Measurements from ENCODE around the gene UPK3A.

The UPK3A gene

GRCh38 chr22:45312856-45313255 lies 28.1 kb downstream of the UPK3A start:
- TF ChIP-seq POLR2AphosphoS5 (IDR thresholded peaks at IDR 0.05; ENCODE audit: low read depth, low read length) (no peak), FOXP2 (optimal IDR thresholded peaks at IDR 0.05; ENCODE audit: borderline replicate concordance, extremely low read depth, extremely low read length, insufficient read depth) (no peak), TAF1 (IDR thresholded peaks at IDR 0.05; ENCODE audit: borderline replicate concordance, insufficient read depth, low read length) (no peak), SIN3A (IDR thresholded peaks at IDR 0.05; ENCODE audit: borderline replicate concordance, insufficient read depth, low read length) (no peak)
- TF ChIP-seq, protein P1, sequence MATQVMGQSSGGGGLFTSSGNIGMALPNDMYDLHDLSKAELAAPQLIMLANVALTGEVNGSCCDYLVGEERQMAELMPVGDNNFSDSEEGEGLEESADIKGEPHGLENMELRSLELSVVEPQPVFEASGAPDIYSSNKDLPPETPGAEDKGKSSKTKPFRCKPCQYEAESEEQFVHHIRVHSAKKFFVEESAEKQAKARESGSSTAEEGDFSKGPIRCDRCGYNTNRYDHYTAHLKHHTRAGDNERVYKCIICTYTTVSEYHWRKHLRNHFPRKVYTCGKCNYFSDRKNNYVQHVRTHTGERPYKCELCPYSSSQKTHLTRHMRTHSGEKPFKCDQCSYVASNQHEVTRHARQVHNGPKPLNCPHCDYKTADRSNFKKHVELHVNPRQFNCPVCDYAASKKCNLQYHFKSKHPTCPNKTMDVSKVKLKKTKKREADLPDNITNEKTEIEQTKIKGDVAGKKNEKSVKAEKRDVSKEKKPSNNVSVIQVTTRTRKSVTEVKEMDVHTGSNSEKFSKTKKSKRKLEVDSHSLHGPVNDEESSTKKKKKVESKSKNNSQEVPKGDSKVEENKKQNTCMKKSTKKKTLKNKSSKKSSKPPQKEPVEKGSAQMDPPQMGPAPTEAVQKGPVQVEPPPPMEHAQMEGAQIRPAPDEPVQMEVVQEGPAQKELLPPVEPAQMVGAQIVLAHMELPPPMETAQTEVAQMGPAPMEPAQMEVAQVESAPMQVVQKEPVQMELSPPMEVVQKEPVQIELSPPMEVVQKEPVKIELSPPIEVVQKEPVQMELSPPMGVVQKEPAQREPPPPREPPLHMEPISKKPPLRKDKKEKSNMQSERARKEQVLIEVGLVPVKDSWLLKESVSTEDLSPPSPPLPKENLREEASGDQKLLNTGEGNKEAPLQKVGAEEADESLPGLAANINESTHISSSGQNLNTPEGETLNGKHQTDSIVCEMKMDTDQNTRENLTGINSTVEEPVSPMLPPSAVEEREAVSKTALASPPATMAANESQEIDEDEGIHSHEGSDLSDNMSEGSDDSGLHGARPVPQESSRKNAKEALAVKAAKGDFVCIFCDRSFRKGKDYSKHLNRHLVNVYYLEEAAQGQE (IDR thresholded peaks at IDR 0.05; ENCODE audit: insufficient read depth in 1 of 2, low read depth in 2 of 2, low read length in 2 of 2) = no peak

DNA sequence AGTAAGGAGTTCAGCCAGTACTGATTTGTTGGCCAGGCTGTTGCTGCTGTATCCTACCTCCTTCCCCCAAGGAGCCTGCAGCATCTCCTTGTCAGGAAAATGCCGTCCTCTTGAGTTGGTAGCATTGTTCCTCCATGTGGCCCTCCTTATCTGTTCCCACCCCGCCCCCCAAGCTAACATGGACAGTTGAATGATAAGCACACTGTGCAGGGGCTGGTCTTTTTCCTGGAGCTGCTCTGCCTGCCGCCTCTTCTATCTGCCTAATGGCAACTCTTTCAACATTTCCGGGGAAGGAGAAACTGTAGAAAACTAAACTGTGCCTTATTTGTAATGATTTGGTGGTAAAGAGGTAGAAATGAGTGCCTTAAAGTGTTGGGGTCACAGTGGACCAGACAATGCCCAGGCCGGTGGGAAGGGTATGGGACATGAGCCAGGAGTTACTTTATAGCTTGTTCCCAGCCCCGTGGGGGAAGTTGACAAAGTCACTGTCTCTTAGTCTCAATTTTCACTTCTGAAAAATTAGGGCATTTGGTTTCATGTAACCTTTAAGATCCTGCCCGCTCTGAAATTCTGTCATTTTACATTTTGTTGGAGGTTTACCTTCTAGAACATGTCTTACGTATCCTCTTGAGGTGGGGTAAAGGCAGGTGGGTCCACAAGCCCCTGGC lies 29.4 kb downstream of the UPK3A start:
- TF ChIP-seq POLR2AphosphoS5 (IDR thresholded peaks at IDR 0.05; ENCODE audit: low read depth, low read length) (no peak), SIN3A (IDR thresholded peaks at IDR 0.05; ENCODE audit: borderline replicate concordance, insufficient read depth, low read length) (no peak), TAF1 (IDR thresholded peaks at IDR 0.05; ENCODE audit: borderline replicate concordance, insufficient read depth, low read length) (no peak), FOXP2 (optimal IDR thresholded peaks at IDR 0.05; ENCODE audit: borderline replicate concordance, extremely low read depth, extremely low read length, insufficient read depth) (no peak)
- TF ChIP-seq, protein P1 (IDR thresholded peaks at IDR 0.05; ENCODE audit: insufficient read depth in 1 of 2, low read depth in 2 of 2, low read length in 2 of 2) = no peak

GRCh38 chr22:45314786-45315185 lies 30.0 kb downstream of the UPK3A start:
- no peak for TF ChIP-seq TAF1 (IDR thresholded peaks at IDR 0.05; ENCODE audit: borderline replicate concordance, insufficient read depth, low read length)
- no peak for TF ChIP-seq POLR2AphosphoS5 (IDR thresholded peaks at IDR 0.05; ENCODE audit: low read depth, low read length)
- TF ChIP-seq, protein P1 (IDR thresholded peaks at IDR 0.05; ENCODE audit: insufficient read depth in 1 of 2, low read depth in 2 of 2, low read length in 2 of 2) = no peak
- no peak for TF ChIP-seq SIN3A (IDR thresholded peaks at IDR 0.05; ENCODE audit: borderline replicate concordance, insufficient read depth, low read length)
- no peak for TF ChIP-seq FOXP2 (optimal IDR thresholded peaks at IDR 0.05; ENCODE audit: borderline replicate concordance, extremely low read depth, extremely low read length, insufficient read depth)

DNA sequence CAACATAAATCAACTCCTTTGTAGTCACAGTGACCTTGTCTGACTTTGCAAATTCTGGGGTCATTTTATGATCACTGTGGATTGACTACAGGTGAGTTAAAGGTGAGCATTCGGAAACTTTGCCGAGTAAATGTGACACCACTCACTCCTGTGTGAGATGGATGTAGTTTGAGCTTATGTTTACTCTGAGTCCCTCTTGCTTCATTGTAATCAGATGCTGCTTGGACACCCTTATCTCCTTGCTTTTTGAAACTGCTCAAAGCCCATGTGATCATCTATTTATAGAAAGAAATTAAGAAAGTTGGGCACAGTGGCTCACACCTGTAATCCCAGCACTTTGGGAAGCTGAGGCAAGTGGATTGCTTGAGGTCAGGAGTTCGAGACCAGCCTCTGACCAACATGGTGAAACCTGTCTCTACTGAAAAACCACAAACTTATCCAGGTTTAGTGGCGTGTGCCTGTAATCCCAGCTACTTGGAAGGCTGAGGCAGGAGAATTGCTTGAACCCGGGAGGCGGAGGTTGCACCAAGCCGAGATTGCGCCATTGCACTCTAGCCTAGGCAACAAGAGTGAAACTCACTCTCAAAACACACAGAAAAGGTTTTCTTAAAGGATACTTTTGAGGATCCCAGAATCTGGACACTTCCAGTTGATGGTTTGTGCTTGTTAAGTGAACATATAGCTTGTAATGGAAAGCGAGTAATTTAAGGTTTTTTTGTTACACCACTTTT lies 32.2 kb downstream of the UPK3A start:
- TF ChIP-seq FOXP2 (optimal IDR thresholded peaks at IDR 0.05; ENCODE audit: borderline replicate concordance, extremely low read depth, extremely low read length, insufficient read depth) = no peak
- TF ChIP-seq POLR2AphosphoS5 (IDR thresholded peaks at IDR 0.05; ENCODE audit: low read depth, low read length) = no peak
- TF ChIP-seq, protein P1 (IDR thresholded peaks at IDR 0.05; ENCODE audit: insufficient read depth in 1 of 2, low read depth in 2 of 2, low read length in 2 of 2) = no peak
- no peak for TF ChIP-seq TAF1 (IDR thresholded peaks at IDR 0.05; ENCODE audit: borderline replicate concordance, insufficient read depth, low read length)
- TF ChIP-seq SIN3A (IDR thresholded peaks at IDR 0.05; ENCODE audit: borderline replicate concordance, insufficient read depth, low read length) = no peak

Measured in PFSK-1 (cell line).